GM12801 (cell line): ENCODE data around the gene ZFP64.

Source experiments
- TF ChIP-seq, protein P1 (sequence below): IDR thresholded peaks from one replicate; pipeline ENCODE4 v1.5.1; 2011; ENCODE audit warnings: control low read depth; ENCODE audit not compliant: insufficient read length; ENCODE audit errors: extremely low read depth

Gene ZFP64

DNA sequence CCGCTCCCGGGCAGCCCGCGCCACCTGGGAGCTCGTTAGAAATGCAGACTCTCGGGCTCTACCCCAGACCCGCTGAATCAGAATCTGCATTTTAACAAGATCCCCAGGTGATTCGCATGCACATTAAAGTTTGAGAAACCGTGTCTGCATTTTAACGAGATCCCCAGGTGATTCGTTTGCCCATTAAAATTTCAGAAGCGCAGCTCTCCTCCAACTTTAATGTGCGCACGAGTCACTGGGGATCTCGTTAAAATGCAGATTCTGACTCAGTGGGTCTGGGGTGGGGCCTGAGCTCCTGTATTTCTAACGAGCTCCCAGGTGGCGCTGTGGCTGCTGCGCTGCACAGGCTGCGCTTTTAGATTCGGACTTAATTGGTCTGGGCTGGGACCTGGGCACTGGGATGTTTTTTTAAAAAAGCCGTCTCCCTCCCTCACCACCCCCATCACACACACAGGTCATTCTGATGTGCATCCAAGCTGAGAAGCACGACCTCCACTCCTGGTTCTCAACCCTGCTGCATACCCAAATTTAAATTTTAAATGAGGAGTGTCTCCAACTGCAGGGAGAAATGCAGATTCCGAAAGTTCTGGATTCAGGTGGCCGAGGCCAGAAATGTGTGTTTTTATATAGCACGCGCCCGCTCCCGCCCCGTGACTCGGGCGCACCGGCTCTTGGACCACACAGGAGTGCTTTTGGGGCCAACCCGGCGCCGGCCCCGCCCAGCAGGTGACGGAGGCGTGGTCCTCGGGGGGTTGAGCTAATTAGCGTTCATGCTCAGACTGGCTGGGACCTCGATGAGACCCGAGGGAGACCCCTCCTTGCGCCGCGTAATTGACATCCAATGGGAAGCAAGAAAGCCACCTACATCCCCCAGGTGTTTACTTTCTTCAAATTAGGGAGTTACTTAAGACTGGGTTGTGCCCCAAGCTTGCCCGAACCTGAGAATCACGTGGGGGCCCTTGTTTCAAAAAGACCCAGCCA is 85.8 kb downstream of the ZFP64 start:
- TF ChIP-seq, protein P1, sequence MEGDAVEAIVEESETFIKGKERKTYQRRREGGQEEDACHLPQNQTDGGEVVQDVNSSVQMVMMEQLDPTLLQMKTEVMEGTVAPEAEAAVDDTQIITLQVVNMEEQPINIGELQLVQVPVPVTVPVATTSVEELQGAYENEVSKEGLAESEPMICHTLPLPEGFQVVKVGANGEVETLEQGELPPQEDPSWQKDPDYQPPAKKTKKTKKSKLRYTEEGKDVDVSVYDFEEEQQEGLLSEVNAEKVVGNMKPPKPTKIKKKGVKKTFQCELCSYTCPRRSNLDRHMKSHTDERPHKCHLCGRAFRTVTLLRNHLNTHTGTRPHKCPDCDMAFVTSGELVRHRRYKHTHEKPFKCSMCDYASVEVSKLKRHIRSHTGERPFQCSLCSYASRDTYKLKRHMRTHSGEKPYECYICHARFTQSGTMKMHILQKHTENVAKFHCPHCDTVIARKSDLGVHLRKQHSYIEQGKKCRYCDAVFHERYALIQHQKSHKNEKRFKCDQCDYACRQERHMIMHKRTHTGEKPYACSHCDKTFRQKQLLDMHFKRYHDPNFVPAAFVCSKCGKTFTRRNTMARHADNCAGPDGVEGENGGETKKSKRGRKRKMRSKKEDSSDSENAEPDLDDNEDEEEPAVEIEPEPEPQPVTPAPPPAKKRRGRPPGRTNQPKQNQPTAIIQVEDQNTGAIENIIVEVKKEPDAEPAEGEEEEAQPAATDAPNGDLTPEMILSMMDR = no peak

DNA sequence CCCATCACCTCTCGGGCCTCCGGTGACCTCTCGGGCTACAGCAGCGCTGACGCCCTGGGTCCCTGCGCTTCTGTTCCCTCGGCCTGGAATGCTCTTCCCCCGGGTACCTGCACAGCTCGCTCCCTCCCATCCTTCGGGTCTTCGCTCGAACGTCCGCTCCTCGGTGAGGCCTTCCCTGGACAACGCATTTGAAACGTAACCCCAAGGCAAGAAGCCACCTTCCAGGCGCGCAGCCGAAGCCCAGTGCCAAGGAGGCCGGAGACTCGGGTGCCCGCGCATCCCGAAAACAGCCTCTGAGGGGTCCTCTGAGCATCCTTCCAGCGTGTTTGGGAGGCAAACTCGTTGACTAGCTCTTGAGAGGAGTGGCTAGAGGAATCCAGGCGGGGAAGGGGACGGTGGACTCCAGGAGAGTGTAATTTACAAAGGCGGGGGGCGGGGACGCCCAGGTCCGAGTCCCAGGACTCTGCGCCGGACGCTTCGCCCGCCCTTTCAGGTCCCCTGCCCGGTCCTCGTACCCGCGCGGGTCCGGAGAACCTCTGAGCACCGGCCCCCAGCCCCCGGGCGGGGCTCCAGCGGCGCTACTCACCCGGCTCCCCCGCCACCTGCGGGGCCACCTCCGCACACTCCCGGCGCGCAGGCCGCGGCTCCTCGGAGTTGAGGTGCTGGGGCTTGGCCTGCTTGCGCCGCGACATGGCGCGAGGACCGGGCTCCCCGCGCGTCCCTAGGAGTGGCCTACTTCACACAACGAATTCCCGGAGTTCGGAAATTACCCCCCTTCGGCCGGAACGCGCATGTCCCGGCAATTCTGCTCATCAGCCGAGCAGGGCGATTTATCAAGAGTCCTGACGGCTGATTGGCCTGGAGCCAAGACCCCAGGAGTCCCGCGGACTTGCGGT is 86.8 kb downstream of the ZFP64 start:
- TF ChIP-seq, protein P1 = no peak

DNA sequence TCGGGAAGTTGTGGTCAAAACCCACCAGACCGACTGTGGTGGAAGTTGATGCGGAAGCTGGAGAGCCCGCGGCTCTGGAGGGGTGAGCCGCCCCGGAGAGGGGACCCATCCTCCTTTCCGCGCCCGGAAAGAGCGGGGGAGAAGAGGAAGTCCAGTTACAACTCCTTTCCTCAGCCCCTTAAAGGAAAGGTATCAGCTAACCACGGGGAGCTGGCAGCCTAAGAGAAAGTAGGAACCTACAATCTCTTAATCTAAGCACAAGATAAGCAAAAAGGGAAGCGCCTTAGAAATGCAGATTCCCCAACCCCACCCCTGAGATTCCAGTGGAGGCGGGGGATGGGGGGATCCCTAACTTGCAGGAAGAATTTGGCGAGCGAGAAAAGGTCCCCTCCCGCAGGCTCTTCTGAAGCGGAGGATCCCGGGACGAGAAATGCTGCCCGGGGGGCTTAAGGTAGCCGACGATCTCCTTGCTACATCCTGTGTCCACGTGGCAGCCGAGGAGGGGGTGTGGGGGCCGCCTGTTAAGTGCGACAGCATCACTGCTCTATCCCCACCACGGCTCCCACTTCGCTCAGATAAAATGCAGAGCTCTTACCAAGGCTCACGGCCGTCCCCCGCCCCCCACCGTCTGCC is 87.5 kb downstream of the ZFP64 start:
- TF ChIP-seq, protein P1 = no peak

DNA sequence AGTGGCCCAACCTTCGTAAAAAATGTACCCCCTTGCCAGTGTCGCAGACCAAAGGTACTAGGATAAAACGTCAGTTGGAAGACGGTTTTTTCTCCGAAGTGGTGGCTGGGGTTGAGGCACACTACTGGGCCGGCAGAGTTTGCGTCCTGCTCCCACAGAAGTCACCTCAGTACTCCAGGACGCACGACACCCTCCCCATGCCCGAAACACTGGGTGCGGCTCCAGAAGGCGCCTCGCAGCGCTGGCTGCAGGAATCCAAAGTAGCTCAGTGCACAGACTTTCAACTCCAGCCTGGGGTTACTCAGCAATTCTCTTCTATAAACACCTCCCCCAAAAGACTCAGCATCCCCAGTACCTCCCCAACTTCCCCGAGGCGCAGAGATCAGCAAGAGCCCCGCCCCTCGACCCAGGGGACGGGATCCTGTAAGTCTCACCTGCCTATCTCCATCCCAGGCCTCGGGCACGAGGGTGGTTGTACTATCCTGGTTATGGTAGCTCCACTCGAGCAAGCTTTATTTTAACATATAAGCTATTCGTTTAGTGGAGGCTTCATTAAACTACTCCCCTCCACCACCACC is 88.2 kb downstream of the ZFP64 start:
- TF ChIP-seq, protein P1 = no peak

DNA sequence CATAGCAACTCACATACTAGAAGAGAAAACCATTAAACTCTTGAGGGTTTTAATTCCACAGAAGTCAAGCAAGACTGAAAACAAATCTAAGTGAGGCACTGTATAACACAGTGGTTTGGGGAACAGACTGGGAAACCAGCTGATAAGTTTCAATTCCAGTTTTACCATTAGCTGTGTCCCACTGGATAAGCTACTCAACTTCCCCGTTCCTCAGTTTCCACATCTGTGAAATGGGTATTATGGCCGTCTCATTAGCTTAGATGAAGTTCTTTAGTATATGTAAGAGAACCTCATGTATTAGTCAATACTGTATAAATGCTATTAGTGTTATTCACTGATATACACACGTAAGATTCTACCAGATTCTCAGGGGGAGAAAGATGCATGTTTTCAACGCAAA is 89.0 kb downstream of the ZFP64 start:
- TF ChIP-seq, protein P1 = no peak

DNA sequence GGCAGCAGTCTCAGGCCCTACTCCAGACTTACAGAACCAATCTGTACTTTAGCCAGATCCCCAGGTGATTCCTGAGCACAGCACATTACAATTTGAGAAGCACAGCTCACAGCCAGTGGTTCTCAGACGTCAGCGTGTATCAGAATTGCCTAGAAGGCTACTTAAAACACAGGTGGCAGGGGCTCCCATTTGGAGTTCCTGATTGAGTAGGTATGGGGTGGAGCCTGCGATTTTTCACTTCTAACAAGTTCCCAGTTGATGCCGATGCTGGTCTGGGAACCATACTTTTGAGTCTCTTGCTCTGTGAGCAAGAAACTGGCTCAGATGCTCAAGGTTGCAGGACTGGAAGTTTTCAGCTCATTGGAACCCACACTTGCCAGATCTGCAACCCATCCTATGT is 89.5 kb downstream of the ZFP64 start:
- TF ChIP-seq, protein P1 = no peak
